RWPE2 (cell line): ENCODE data around the gene TDRD1.

Source experiments
- ATAC-seq: fragments of 200-7000 bp; cut with Tn5 transposase; 3 replicates; pipeline ENCODE4 v1.9.1; 2021; ENCODE audit warnings: low read depth
- DNase-seq: peaks from one replicate; pipeline ENCODE4 v3.0.0-alpha.2; 2020; ENCODE audit warnings: low spot score
- H3K27ac ChIP-seq: fragments of 450-650 bp; 2 replicates; pipeline ENCODE4 v1.5.1; 2017; ENCODE audit warnings: mild to moderate bottlenecking; ENCODE audit not compliant: poor library complexity, severe bottlenecking
- H3K27me3 ChIP-seq: fragments of 250-450 bp; sonication (Bioruptor Pico); 2 replicates; pipeline ENCODE4 v1.5.1; 2021; ENCODE audit warnings: mild to moderate bottlenecking, moderate library complexity; ENCODE audit not compliant: insufficient read depth, poor library complexity, severe bottlenecking
- H3K36me3 ChIP-seq: fragments of 250-450 bp; sonication (Bioruptor Pico); 2 replicates; pipeline ENCODE4 v1.5.1; 2020; ENCODE audit warnings: low read depth, mild to moderate bottlenecking, moderate library complexity
- H3K4me1 ChIP-seq: fragments of 250-450 bp; sonication (Bioruptor Pico); 2 replicates; pipeline ENCODE4 v1.5.1; 2021; ENCODE audit warnings: mild to moderate bottlenecking, moderate library complexity; ENCODE audit not compliant: insufficient read depth, poor library complexity, severe bottlenecking
- H3K4me3 ChIP-seq: fragments of 250-450 bp; sonication (Bioruptor Pico); 2 replicates; pipeline ENCODE4 v1.5.1; 2021; ENCODE audit warnings: mild to moderate bottlenecking, moderate library complexity; ENCODE audit not compliant: severe bottlenecking
- H3K9me3 ChIP-seq: fragments of 250-450 bp; sonication (Bioruptor Pico); 2 replicates; pipeline ENCODE4 v1.5.1; 2021; ENCODE audit warnings: mild to moderate bottlenecking, moderate library complexity; ENCODE audit not compliant: severe bottlenecking
- CTCF ChIP-seq: fragments of 450-650 bp; IDR thresholded peaks from one replicate; pipeline ENCODE4 v1.5.1; 2017; ENCODE audit warnings: mild to moderate bottlenecking, moderate library complexity; ENCODE audit not compliant: poor library complexity, severe bottlenecking

TDRD1 gene

GRCh38 chr10:114243661-114244060 lies 64.5 kb downstream of the TDRD1 start:
- ATAC-seq (no peak), DNase-seq (no peak)
- TF ChIP-seq CTCF, result no peak
- Histone ChIP-seq H3K4me1 (peaks cover 42% of the 10 kb centered on the region), H3K4me3 (no peak overlapping the region), H3K27me3 (no peaks in the 10 kb centered on the region), H3K36me3 (no peaks in the 10 kb centered on the region), H3K27ac (peak overlapping the region; percentile 90), H3K9me3 (no peaks in the 10 kb centered on the region)

- no peaks in the 10 kb centered on the region for H3K27me3 ChIP-seq
- no peak for ATAC-seq
Measured at GRCh38 chr10:114244126-114244525, 65.0 kb downstream of the TDRD1 start.

GRCh38 chr10:114245121-114245791 lies 66.1 kb downstream of the TDRD1 start:
- no peaks in the 10 kb centered on the region for H3K9me3 ChIP-seq
- peak; percentile 89 for ATAC-seq
- H3K27me3 ChIP-seq, result no peaks in the 10 kb centered on the region
- peaks cover 39% of the 10 kb centered on the region for H3K4me1 ChIP-seq
- TF ChIP-seq CTCF, result no peak
- H3K4me3 ChIP-seq, result no peak overlapping the region
- H3K27ac ChIP-seq, result peak overlapping the region; percentile 90
- peak; percentile 92 for DNase-seq
- H3K36me3 ChIP-seq, result no peaks in the 10 kb centered on the region

More at GRCh38 chr10:114244126-114244525, 65.0 kb downstream of the TDRD1 start:
- no peak for TF ChIP-seq CTCF
- H3K36me3 ChIP-seq, result no peaks in the 10 kb centered on the region
- no peak overlapping the region for H3K4me3 ChIP-seq
- no peaks in the 10 kb centered on the region for H3K9me3 ChIP-seq
- DNase-seq, result no peak
- peak overlapping the region; percentile 90 for H3K27ac ChIP-seq
- H3K4me1 ChIP-seq, result peaks cover 39% of the 10 kb centered on the region

DNA sequence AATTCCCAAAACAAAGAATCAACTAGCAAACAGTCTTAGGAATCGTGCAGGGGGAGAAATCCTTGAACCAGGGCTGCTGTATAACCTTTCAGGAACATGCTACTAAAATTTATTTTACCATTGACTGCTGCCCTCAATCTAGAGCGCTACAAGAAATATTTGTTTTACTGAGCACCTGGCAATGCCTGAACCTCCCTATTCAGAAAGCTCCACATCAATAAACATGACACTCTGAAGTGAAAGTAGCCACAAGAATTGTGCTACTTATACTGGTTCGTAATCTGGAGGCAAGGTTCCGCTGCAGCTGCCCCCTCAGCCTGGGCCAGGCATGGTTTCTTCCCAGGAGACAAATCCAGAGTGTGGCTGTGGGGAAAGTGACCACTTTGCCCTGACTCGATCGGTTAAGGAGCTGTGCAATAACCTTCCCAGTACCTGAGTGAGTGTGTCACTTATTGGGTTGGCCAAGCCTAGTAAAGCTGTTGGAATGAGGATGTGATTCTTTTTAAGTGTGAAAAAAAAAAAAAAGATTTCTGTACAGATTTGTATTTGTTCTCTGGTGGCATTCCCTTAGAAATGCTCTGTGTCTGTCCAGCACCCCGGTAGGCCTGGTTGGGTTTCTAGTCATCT lies 67.6 kb downstream of the TDRD1 start:
- Histone ChIP-seq H3K9me3 (no peaks in the 10 kb centered on the region), H3K4me3 (no peak overlapping the region), H3K27ac (peak overlapping the region; percentile 90), H3K36me3 (no peaks in the 10 kb centered on the region), H3K27me3 (no peaks in the 10 kb centered on the region), H3K4me1 (peaks cover 39% of the 10 kb centered on the region)
- no peak for DNase-seq
- TF ChIP-seq CTCF, result no peak
- ATAC-seq, result peak; percentile 57

- no peak for TF ChIP-seq CTCF
- H3K27me3 ChIP-seq, result no peaks in the 10 kb centered on the region
- DNase-seq (no peak), ATAC-seq (no peak)
- no peaks in the 10 kb centered on the region for H3K9me3 ChIP-seq
- H3K36me3 ChIP-seq, result no peaks in the 10 kb centered on the region
- H3K4me1 ChIP-seq, result peaks cover 19% of the 10 kb centered on the region
- H3K4me3 ChIP-seq, result no peak overlapping the region
- H3K27ac ChIP-seq, result no peak overlapping the region
Measured at GRCh38 chr10:114250236-114250635, 71.1 kb downstream of the TDRD1 start.
